ENCODE data around the gene WNK1. TPM values are rescaled to one million over a fixed set of nuclear protein-coding genes. Genes with fewer than 3 reads are reported as not detected.

Gene WNK1
- total RNA-seq, 1 donor from 2014 or later = 248 TPM

GRCh38 chr12:749751-750270, 2.6 kb upstream of the WNK1 start:
- H3K4me3 Mint-ChIP-seq (ENCODE audit: low read depth) = no peak overlapping the region

DNA sequence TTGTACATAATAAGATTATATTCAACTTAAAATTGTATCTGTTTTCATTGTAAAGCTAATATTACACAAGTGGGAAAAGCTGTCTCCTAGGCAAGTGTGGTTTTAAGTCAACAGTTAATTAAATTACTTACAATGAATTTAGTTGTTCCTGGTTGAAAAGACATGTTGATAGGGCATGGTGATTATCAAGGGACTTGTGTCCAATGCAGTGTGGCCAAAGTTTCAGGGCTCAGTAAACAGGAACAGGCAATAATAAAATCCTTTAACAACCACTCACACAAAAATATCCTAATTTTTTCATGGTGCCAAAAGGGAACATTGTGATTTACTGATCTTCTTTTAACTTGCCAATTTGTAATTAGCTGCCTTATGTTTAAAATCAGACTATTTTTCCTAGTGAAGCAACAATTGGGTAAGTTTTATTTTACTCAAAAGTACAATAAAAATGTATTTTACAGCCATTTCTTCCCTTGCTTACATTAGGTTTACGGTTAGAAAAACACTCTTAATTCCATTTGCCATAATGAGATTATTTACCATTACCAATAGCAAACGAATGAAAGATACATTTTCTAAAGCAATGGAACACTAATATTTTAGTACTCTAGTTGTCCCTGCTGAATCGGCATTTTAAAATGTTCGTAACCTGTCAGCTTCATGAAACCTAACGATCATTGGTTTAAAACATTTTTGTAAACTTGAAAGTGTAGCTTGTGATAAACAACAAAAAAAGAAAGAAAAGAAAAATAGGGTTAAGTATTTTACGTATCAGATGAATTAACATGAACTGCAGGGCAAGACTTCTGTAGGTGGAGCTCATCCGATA, 1.8 kb upstream of the WNK1 start:
- no peak for TF ChIP-seq CTCF (IDR thresholded peaks at IDR 0.05; ENCODE audit: unreplicated experiment)
- Mint-ChIP-seq H3K36me3 (ENCODE audit: insufficient read depth) (no peaks in the 10 kb centered on the region), H3K4me1 (ENCODE audit: low read depth) (peaks cover 19% of the 10 kb centered on the region), H3K27ac (no peak overlapping the region), H3K27me3 (no peaks in the 10 kb centered on the region), H3K9me3 (ENCODE audit: low read depth) (no peaks in the 10 kb centered on the region), H3K4me3 (ENCODE audit: low read depth) (no peak overlapping the region)
- no peak for DNase-seq (ENCODE audit: low spot score, unreplicated experiment)

More at GRCh38 chr12:749751-750270, 2.6 kb upstream of the WNK1 start:
- H3K36me3 Mint-ChIP-seq (ENCODE audit: insufficient read depth) = no peaks in the 10 kb centered on the region
- H3K4me1 Mint-ChIP-seq (ENCODE audit: low read depth) = peaks cover 13% of the 10 kb centered on the region
- H3K27ac Mint-ChIP-seq = no peak overlapping the region
- no peaks in the 10 kb centered on the region for H3K9me3 Mint-ChIP-seq (ENCODE audit: low read depth)
- H3K27me3 Mint-ChIP-seq = no peaks in the 10 kb centered on the region
- TF ChIP-seq CTCF (IDR thresholded peaks at IDR 0.05; ENCODE audit: unreplicated experiment) = no peak
- no peak for DNase-seq (ENCODE audit: low spot score, unreplicated experiment)

DNA sequence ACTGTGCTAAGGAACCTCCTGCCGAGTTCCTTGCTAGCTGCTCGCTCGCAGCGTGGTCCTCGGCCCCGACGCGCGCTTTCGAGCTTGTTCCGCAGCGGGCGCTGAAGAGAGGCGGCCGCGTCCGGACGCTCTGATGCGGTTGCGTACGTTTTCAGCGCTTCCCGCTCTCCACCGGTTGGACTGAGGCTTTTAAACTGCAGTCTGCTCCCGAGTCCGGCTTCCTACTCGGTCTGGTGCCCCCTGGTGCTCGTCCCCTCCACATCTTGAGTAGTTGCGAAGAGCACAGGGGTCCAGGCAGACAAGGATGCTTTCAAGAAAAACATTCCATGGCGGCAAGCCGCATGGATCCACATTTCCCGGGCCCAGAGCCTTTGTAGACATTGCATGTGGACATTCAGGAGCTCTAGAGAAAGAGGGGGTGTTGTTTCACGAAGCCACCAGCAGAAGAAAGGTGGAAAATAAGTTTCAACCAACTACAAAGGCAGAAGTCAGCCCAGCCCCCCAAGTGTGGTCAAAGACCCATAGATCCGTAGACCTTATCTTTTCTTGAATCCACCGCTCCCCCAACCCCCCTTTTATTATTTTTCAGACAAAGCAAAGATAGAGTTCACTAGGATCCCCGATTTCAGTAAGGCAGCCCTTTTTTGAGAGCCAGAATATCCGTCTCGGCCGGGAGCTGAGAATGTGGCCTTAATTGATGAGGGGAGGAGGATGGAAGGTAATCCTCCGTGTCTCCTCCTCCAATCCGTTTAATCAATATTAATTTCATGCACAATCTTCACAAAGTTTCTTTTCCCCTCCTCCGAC, 984 bp upstream of the WNK1 start:
- peaks cover 28% of the 10 kb centered on the region for H3K4me1 Mint-ChIP-seq (ENCODE audit: low read depth)
- no peaks in the 10 kb centered on the region for H3K36me3 Mint-ChIP-seq (ENCODE audit: insufficient read depth)
- H3K9me3 Mint-ChIP-seq (ENCODE audit: low read depth) = no peaks in the 10 kb centered on the region
- no peaks in the 10 kb centered on the region for H3K27me3 Mint-ChIP-seq
- H3K4me3 Mint-ChIP-seq (ENCODE audit: low read depth) = no peak overlapping the region
- DNase-seq (ENCODE audit: low spot score, unreplicated experiment) = peak; percentile 95
- no peak overlapping the region for H3K27ac Mint-ChIP-seq
- peak; percentile 84 for TF ChIP-seq CTCF (IDR thresholded peaks at IDR 0.05; ENCODE audit: unreplicated experiment)

GRCh38 chr12:752695-753610, 574 bp downstream of the WNK1 start:
- Mint-ChIP-seq H3K27me3 (no peaks in the 10 kb centered on the region), H3K27ac (peak overlapping the region; percentile 94), H3K9me3 (ENCODE audit: low read depth) (no peaks in the 10 kb centered on the region), H3K4me3 (ENCODE audit: low read depth) (peak overlapping the region; percentile 90), H3K36me3 (ENCODE audit: insufficient read depth) (no peaks in the 10 kb centered on the region), H3K4me1 (ENCODE audit: low read depth) (peaks cover 34% of the 10 kb centered on the region)
- TF ChIP-seq CTCF (IDR thresholded peaks at IDR 0.05; ENCODE audit: unreplicated experiment) = peak; percentile 56
- DNase-seq (ENCODE audit: low spot score, unreplicated experiment) = peak; percentile 72

All from progenitor cell of endocrine pancreas (in vitro differentiated cells).